ENCODE results near the gene PHACTR2.

The PHACTR2 gene

GRCh38 chr6:143675946-143676345 is 1.8 kb upstream of the PHACTR2 start:
- FAIRE-seq (no peak), DNase-seq (ENCODE audit: insufficient read length, low spot score) (no peak)
- TF ChIP-seq POU2F2 (IDR thresholded peaks at IDR 0.05; ENCODE audit: low read depth, low read length) (no peak), POLR2A (IDR thresholded peaks at IDR 0.05; ENCODE audit: low read depth, low read length) (no peak), SPI1 (IDR thresholded peaks at IDR 0.05; ENCODE audit: low read depth, low read length) (no peak), PAX5 (IDR thresholded peaks at IDR 0.05; ENCODE audit: insufficient read depth, low read length, severe bottlenecking) (no peak), POLR2AphosphoS5 (IDR thresholded peaks at IDR 0.05; ENCODE audit: low read depth, low read length) (no peak), TAF1 (IDR thresholded peaks at IDR 0.05; ENCODE audit: low read depth, low read length) (no peak)

- no peak for DNase-seq (ENCODE audit: insufficient read length, low spot score)
- TF ChIP-seq SPI1 (IDR thresholded peaks at IDR 0.05; ENCODE audit: low read depth, low read length) (no peak), TAF1 (IDR thresholded peaks at IDR 0.05; ENCODE audit: low read depth, low read length) (no peak)
- FAIRE-seq = no peak
Measured at GRCh38 chr6:143676437-143677045, 1.2 kb upstream of the PHACTR2 start.

GRCh38 chr6:143677577-143677890 is 231 bp upstream of the PHACTR2 start:
- no peak for TF ChIP-seq POLR2A (IDR thresholded peaks at IDR 0.05; ENCODE audit: low read depth, low read length)
- TF ChIP-seq TAF1 (IDR thresholded peaks at IDR 0.05; ENCODE audit: low read depth, low read length) = no peak
- TF ChIP-seq POLR2AphosphoS5 (IDR thresholded peaks at IDR 0.05; ENCODE audit: low read depth, low read length) = no peak
- no peak for TF ChIP-seq SPI1 (IDR thresholded peaks at IDR 0.05; ENCODE audit: low read depth, low read length)
- TF ChIP-seq POU2F2 (IDR thresholded peaks at IDR 0.05; ENCODE audit: low read depth, low read length) = no peak
- TF ChIP-seq PAX5 (IDR thresholded peaks at IDR 0.05; ENCODE audit: insufficient read depth, low read length, severe bottlenecking) = no peak
- DNase-seq (ENCODE audit: insufficient read length, low spot score) (no peak), FAIRE-seq (no peak)

- no peak for FAIRE-seq
Measured at GRCh38 chr6:143679041-143679440, 1.3 kb downstream of the PHACTR2 start.

GRCh38 chr6:143680141-143680540 is 2.4 kb downstream of the PHACTR2 start:
- DNase-seq (ENCODE audit: insufficient read length, low spot score) = no peak
- FAIRE-seq = no peak
- TF ChIP-seq POU2F2 (IDR thresholded peaks at IDR 0.05; ENCODE audit: low read depth, low read length) (no peak), TAF1 (IDR thresholded peaks at IDR 0.05; ENCODE audit: low read depth, low read length) (no peak), PAX5 (IDR thresholded peaks at IDR 0.05; ENCODE audit: insufficient read depth, low read length, severe bottlenecking) (no peak)

More at GRCh38 chr6:143679041-143679440, 1.3 kb downstream of the PHACTR2 start:
- no peak for DNase-seq (ENCODE audit: insufficient read length, low spot score)
- TF ChIP-seq TAF1 (IDR thresholded peaks at IDR 0.05; ENCODE audit: low read depth, low read length) = no peak
- no peak for TF ChIP-seq POLR2AphosphoS5 (IDR thresholded peaks at IDR 0.05; ENCODE audit: low read depth, low read length)
- TF ChIP-seq SPI1 (IDR thresholded peaks at IDR 0.05; ENCODE audit: low read depth, low read length) = no peak
- no peak for TF ChIP-seq PAX5 (IDR thresholded peaks at IDR 0.05; ENCODE audit: insufficient read depth, low read length, severe bottlenecking)
- no peak for TF ChIP-seq POLR2A (IDR thresholded peaks at IDR 0.05; ENCODE audit: low read depth, low read length)
- no peak for TF ChIP-seq POU2F2 (IDR thresholded peaks at IDR 0.05; ENCODE audit: low read depth, low read length)

GRCh38 chr6:143682805-143683204 is 5.0 kb downstream of the PHACTR2 start:
- FAIRE-seq = no peak

GRCh38 chr6:143684486-143684885 is 6.7 kb downstream of the PHACTR2 start:
- FAIRE-seq = no peak
- TF ChIP-seq PAX5 (IDR thresholded peaks at IDR 0.05; ENCODE audit: insufficient read depth, low read length, severe bottlenecking) (no peak), POU2F2 (IDR thresholded peaks at IDR 0.05; ENCODE audit: low read depth, low read length) (no peak), TAF1 (IDR thresholded peaks at IDR 0.05; ENCODE audit: low read depth, low read length) (no peak), POLR2AphosphoS5 (IDR thresholded peaks at IDR 0.05; ENCODE audit: low read depth, low read length) (no peak), POLR2A (IDR thresholded peaks at IDR 0.05; ENCODE audit: low read depth, low read length) (no peak), SPI1 (IDR thresholded peaks at IDR 0.05; ENCODE audit: low read depth, low read length) (no peak)

More at GRCh38 chr6:143682805-143683204, 5.0 kb downstream of the PHACTR2 start:
- TF ChIP-seq TAF1 (IDR thresholded peaks at IDR 0.05; ENCODE audit: low read depth, low read length) (no peak), SPI1 (IDR thresholded peaks at IDR 0.05; ENCODE audit: low read depth, low read length) (no peak), POLR2A (IDR thresholded peaks at IDR 0.05; ENCODE audit: low read depth, low read length) (no peak), POLR2AphosphoS5 (IDR thresholded peaks at IDR 0.05; ENCODE audit: low read depth, low read length) (no peak), POU2F2 (IDR thresholded peaks at IDR 0.05; ENCODE audit: low read depth, low read length) (no peak), PAX5 (IDR thresholded peaks at IDR 0.05; ENCODE audit: insufficient read depth, low read length, severe bottlenecking) (no peak)
- no peak for DNase-seq (ENCODE audit: insufficient read length, low spot score)

GRCh38 chr6:143685653-143686052 is 7.9 kb downstream of the PHACTR2 start:
- no peak for FAIRE-seq
- no peak for TF ChIP-seq POLR2A (IDR thresholded peaks at IDR 0.05; ENCODE audit: low read depth, low read length)
- TF ChIP-seq PAX5 (IDR thresholded peaks at IDR 0.05; ENCODE audit: insufficient read depth, low read length, severe bottlenecking) = no peak
- no peak for TF ChIP-seq SPI1 (IDR thresholded peaks at IDR 0.05; ENCODE audit: low read depth, low read length)
- no peak for TF ChIP-seq POLR2AphosphoS5 (IDR thresholded peaks at IDR 0.05; ENCODE audit: low read depth, low read length)
- DNase-seq (ENCODE audit: insufficient read length, low spot score) = no peak

More at GRCh38 chr6:143684486-143684885, 6.7 kb downstream of the PHACTR2 start:
- no peak for DNase-seq (ENCODE audit: insufficient read length, low spot score)

- no peak for TF ChIP-seq PAX5 (IDR thresholded peaks at IDR 0.05; ENCODE audit: insufficient read depth, low read length, severe bottlenecking)
- DNase-seq (ENCODE audit: insufficient read length, low spot score) (no peak), FAIRE-seq (no peak)
Measured at GRCh38 chr6:143687591-143687990, 9.8 kb downstream of the PHACTR2 start.

- no peak for FAIRE-seq
- no peak for TF ChIP-seq POLR2AphosphoS5 (IDR thresholded peaks at IDR 0.05; ENCODE audit: low read depth, low read length)
- no peak for TF ChIP-seq POLR2A (IDR thresholded peaks at IDR 0.05; ENCODE audit: low read depth, low read length)
- no peak for TF ChIP-seq TAF1 (IDR thresholded peaks at IDR 0.05; ENCODE audit: low read depth, low read length)
- TF ChIP-seq POU2F2 (IDR thresholded peaks at IDR 0.05; ENCODE audit: low read depth, low read length) = no peak
- TF ChIP-seq PAX5 (IDR thresholded peaks at IDR 0.05; ENCODE audit: insufficient read depth, low read length, severe bottlenecking) = no peak
- no peak for TF ChIP-seq SPI1 (IDR thresholded peaks at IDR 0.05; ENCODE audit: low read depth, low read length)
Measured at GRCh38 chr6:143688681-143689080, 10.9 kb downstream of the PHACTR2 start.

More at GRCh38 chr6:143688681-143689080, 10.9 kb downstream of the PHACTR2 start:
- DNase-seq (ENCODE audit: insufficient read length, low spot score) = no peak
